ENCODE measurements around the gene SHLD3.
"Not testable (repeated sequence)": the region's sequence is repeated elsewhere in the genome, so short reads cannot be mapped to it uniquely, and the experiment has no call there.

Gene SHLD3

GRCh38 chr5:65624571-65625555 is at the start of gene SHLD3, which contains the start of gene TRAPPC13:
Gene SHLD3 (plus strand): TSS chr5:65625027. CDS start chr5:65629588, 4,561 bp downstream.
Gene TRAPPC13 (plus strand): TSS chr5:65625027. CDS start chr5:65625061, 34 bp downstream.
- peak; percentile 81 for DNase-seq

- no peak for DNase-seq
These were observed 47.7 kb upstream of the SHLD3 start for GRCh38 chr5:65577141-65577540.

GRCh38 chr5:65588694-65589093 is 36.1 kb upstream of the SHLD3 start:
- no peak for DNase-seq

- DNase-seq: not testable (repeated sequence)
These were observed 23.1 kb upstream of the SHLD3 start for GRCh38 chr5:65601761-65602160.

- no peak for DNase-seq
These were observed 13.3 kb upstream of the SHLD3 start for GRCh38 chr5:65611524-65611923.

GRCh38 chr5:65612298-65612907 is 12.4 kb upstream of the SHLD3 start:
- no peak for DNase-seq

- no peak for DNase-seq
These were observed 4.8 kb upstream of the SHLD3 start for GRCh38 chr5:65620021-65620420.

- DNase-seq: not testable (repeated sequence)
These were observed 2.9 kb upstream of the SHLD3 start for GRCh38 chr5:65621961-65622360.

GRCh38 chr5:65623482-65623881 is 1.3 kb upstream of the SHLD3 start:
- DNase-seq: no peak

GRCh38 chr5:65624025-65624570 is 729 bp upstream of the SHLD3 start, which contains the start of gene TRIM23:
Gene TRIM23 (minus strand): TSS chr5:65624333. CDS start chr5:65624274, 59 bp downstream.
- peak; percentile 90 for DNase-seq

- DNase-seq: no peak
These were observed 916 bp downstream of the SHLD3 start for GRCh38 chr5:65625743-65626142.

- DNase-seq: no peak
These were observed 6.2 kb downstream of the SHLD3 start for GRCh38 chr5:65630981-65631380.

GRCh38 chr5:65640240-65640639 is 15.4 kb downstream of the SHLD3 start:
- no peak for DNase-seq

GRCh38 chr5:65646938-65647337 is 22.1 kb downstream of the SHLD3 start:
- no peak for DNase-seq

GRCh38 chr5:65647941-65648340 is 23.1 kb downstream of the SHLD3 start:
- DNase-seq: no peak

GRCh38 chr5:65651144-65651543 is 26.3 kb downstream of the SHLD3 start:
- no peak for DNase-seq

GRCh38 chr5:65654713-65655112 is 29.9 kb downstream of the SHLD3 start:
- DNase-seq: no peak

GRCh38 chr5:65663804-65664521 is 39.1 kb downstream of the SHLD3 start:
- no peak for DNase-seq

GRCh38 chr5:65668696-65669095 is 43.9 kb downstream of the SHLD3 start:
- DNase-seq: no peak

- no peak for DNase-seq
These were observed 48.0 kb downstream of the SHLD3 start for GRCh38 chr5:65672796-65673195.

GRCh38 chr5:65674749-65675148 is 49.9 kb downstream of the SHLD3 start:
- no peak for DNase-seq

- not testable (repeated sequence) for DNase-seq
These were observed 51.2 kb downstream of the SHLD3 start for GRCh38 chr5:65676056-65676455.
